ENCODE results near the gene SHISA9. TPM values are rescaled to one million over a fixed set of nuclear protein-coding genes. Genes with fewer than 3 reads are reported as not detected.

Gene SHISA9
- total RNA-seq, 1 donor from 2014 or later, result not detected

DNA sequence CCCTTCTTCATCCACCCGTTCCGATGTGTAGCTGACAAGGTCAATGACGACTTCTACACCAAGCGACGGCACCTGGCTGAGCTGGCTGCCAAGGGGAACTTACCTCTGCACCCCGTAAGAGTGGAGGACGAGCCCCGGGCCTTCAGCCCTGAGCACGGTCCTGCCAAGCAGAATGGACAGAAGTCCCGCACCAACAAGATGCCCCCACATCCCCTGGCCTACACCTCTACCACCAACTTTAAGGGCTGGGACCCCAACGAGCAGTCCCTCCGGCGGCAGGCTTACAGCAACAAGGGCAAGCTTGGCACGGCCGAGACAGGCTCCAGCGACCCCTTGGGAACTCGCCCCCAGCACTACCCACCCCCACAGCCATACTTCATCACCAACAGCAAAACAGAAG, 333.6 kb downstream of the SHISA9 start:
- Histone ChIP-seq H3K4me1 (ENCODE audit: control insufficient read depth in 3 of 3, insufficient read depth in 3 of 3, low read length in 3 of 3) (no peaks in the 10 kb centered on the region), H3K27ac (ENCODE audit: low read depth, low read length) (no peak overlapping the region), H3K27me3 (ENCODE audit: control insufficient read depth in 3 of 3, insufficient read depth in 3 of 3, low read length in 3 of 3) (no peaks in the 10 kb centered on the region), H3K9ac (ENCODE audit: low read depth in 1 of 3, low read length in 3 of 3) (no peak overlapping the region), H3K36me3 (ENCODE audit: control insufficient read depth in 3 of 3, insufficient read depth in 3 of 3, low read length in 3 of 3) (no peaks in the 10 kb centered on the region), H3K9me3 (ENCODE audit: control insufficient read depth in 3 of 3, low read length in 3 of 3) (no peaks in the 10 kb centered on the region), H3K4me3 (ENCODE audit: low read length in 3 of 3) (no peak overlapping the region)

GRCh38 chr16:13236308-13236707, 334.9 kb downstream of the SHISA9 start:
- Histone ChIP-seq H3K4me3 (ENCODE audit: low read length in 3 of 3) (no peak overlapping the region), H3K4me1 (ENCODE audit: control insufficient read depth in 3 of 3, insufficient read depth in 3 of 3, low read length in 3 of 3) (no peaks in the 10 kb centered on the region)

DNA sequence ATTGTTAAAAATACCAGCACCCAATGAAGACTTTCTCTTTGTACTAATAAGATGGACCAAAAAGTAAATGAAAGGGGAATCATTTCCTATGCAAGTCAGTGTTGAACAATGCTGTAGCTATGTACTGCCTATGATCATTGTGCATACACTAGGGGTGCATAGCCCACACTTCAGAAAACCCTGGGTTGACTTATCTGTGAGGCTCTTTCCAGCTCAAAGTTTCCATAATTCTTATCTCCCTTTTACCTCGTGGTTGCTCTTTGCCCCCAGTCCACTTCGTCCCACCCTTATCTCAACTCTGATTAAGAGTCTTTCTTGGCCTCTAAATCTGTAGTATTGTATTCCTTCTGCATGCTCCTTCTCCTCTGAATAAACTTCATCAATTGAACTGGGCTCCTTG, 336.8 kb downstream of the SHISA9 start:
- Histone ChIP-seq H3K4me3 (ENCODE audit: low read length in 3 of 3) (no peak overlapping the region), H3K27me3 (ENCODE audit: control insufficient read depth in 3 of 3, insufficient read depth in 3 of 3, low read length in 3 of 3) (no peaks in the 10 kb centered on the region), H3K4me1 (ENCODE audit: control insufficient read depth in 3 of 3, insufficient read depth in 3 of 3, low read length in 3 of 3) (no peaks in the 10 kb centered on the region), H3K9ac (ENCODE audit: low read depth in 1 of 3, low read length in 3 of 3) (no peak overlapping the region), H3K27ac (ENCODE audit: low read depth, low read length) (no peak overlapping the region), H3K36me3 (ENCODE audit: control insufficient read depth in 3 of 3, insufficient read depth in 3 of 3, low read length in 3 of 3) (no peaks in the 10 kb centered on the region), H3K9me3 (ENCODE audit: control insufficient read depth in 3 of 3, low read length in 3 of 3) (no peaks in the 10 kb centered on the region)

More at GRCh38 chr16:13236308-13236707, 334.9 kb downstream of the SHISA9 start:
- no peak overlapping the region for H3K9ac ChIP-seq (ENCODE audit: low read depth in 1 of 3, low read length in 3 of 3)
- no peaks in the 10 kb centered on the region for H3K9me3 ChIP-seq (ENCODE audit: control insufficient read depth in 3 of 3, low read length in 3 of 3)
- H3K27me3 ChIP-seq (ENCODE audit: control insufficient read depth in 3 of 3, insufficient read depth in 3 of 3, low read length in 3 of 3), result no peaks in the 10 kb centered on the region
- no peak overlapping the region for H3K27ac ChIP-seq (ENCODE audit: low read depth, low read length)
- no peaks in the 10 kb centered on the region for H3K36me3 ChIP-seq (ENCODE audit: control insufficient read depth in 3 of 3, insufficient read depth in 3 of 3, low read length in 3 of 3)

DNA sequence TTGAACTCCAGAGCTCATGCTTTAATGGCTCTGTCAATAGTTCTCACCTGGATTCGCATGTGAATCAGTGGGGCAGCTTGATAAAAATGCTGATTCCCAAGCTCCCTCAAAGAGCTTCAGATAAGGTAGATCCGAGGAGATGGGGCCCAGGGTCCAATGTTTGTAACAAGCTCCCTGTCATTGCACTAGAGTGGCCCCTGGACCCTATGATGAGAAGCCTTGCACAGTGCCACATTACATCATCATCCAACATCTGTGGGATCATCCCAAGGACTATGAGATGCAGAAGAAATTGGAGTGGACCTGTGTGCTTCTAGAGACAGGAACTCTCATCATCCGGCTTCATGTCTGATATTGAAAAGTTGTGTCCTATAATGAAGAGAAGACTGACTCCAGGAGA, 340.8 kb downstream of the SHISA9 start:
- Histone ChIP-seq H3K9me3 (ENCODE audit: control insufficient read depth in 3 of 3, low read length in 3 of 3) (no peaks in the 10 kb centered on the region), H3K9ac (ENCODE audit: low read depth in 1 of 3, low read length in 3 of 3) (no peak overlapping the region), H3K36me3 (ENCODE audit: control insufficient read depth in 3 of 3, insufficient read depth in 3 of 3, low read length in 3 of 3) (no peaks in the 10 kb centered on the region), H3K27me3 (ENCODE audit: control insufficient read depth in 3 of 3, insufficient read depth in 3 of 3, low read length in 3 of 3) (no peaks in the 10 kb centered on the region), H3K4me1 (ENCODE audit: control insufficient read depth in 3 of 3, insufficient read depth in 3 of 3, low read length in 3 of 3) (no peaks in the 10 kb centered on the region), H3K4me3 (ENCODE audit: low read length in 3 of 3) (no peak overlapping the region), H3K27ac (ENCODE audit: low read depth, low read length) (no peak overlapping the region)

- Histone ChIP-seq H3K9ac (ENCODE audit: low read depth in 1 of 3, low read length in 3 of 3) (no peak overlapping the region), H3K9me3 (ENCODE audit: control insufficient read depth in 3 of 3, low read length in 3 of 3) (no peaks in the 10 kb centered on the region), H3K4me1 (ENCODE audit: control insufficient read depth in 3 of 3, insufficient read depth in 3 of 3, low read length in 3 of 3) (no peaks in the 10 kb centered on the region), H3K27me3 (ENCODE audit: control insufficient read depth in 3 of 3, insufficient read depth in 3 of 3, low read length in 3 of 3) (no peaks in the 10 kb centered on the region), H3K4me3 (ENCODE audit: low read length in 3 of 3) (no peak overlapping the region), H3K27ac (ENCODE audit: low read depth, low read length) (no peak overlapping the region), H3K36me3 (ENCODE audit: control insufficient read depth in 3 of 3, insufficient read depth in 3 of 3, low read length in 3 of 3) (no peaks in the 10 kb centered on the region)
Measured at GRCh38 chr16:13244770-13245169, 343.4 kb downstream of the SHISA9 start.

GRCh38 chr16:13245713-13246377, 344.4 kb downstream of the SHISA9 start:
- no peak overlapping the region for H3K9ac ChIP-seq (ENCODE audit: low read depth in 1 of 3, low read length in 3 of 3)
- H3K36me3 ChIP-seq (ENCODE audit: control insufficient read depth in 3 of 3, insufficient read depth in 3 of 3, low read length in 3 of 3), result no peaks in the 10 kb centered on the region
- no peaks in the 10 kb centered on the region for H3K4me1 ChIP-seq (ENCODE audit: control insufficient read depth in 3 of 3, insufficient read depth in 3 of 3, low read length in 3 of 3)
- H3K27ac ChIP-seq (ENCODE audit: low read depth, low read length), result no peak overlapping the region
- no peaks in the 10 kb centered on the region for H3K9me3 ChIP-seq (ENCODE audit: control insufficient read depth in 3 of 3, low read length in 3 of 3)
- no peak overlapping the region for H3K4me3 ChIP-seq (ENCODE audit: low read length in 3 of 3)
- no peaks in the 10 kb centered on the region for H3K27me3 ChIP-seq (ENCODE audit: control insufficient read depth in 3 of 3, insufficient read depth in 3 of 3, low read length in 3 of 3)

DNA sequence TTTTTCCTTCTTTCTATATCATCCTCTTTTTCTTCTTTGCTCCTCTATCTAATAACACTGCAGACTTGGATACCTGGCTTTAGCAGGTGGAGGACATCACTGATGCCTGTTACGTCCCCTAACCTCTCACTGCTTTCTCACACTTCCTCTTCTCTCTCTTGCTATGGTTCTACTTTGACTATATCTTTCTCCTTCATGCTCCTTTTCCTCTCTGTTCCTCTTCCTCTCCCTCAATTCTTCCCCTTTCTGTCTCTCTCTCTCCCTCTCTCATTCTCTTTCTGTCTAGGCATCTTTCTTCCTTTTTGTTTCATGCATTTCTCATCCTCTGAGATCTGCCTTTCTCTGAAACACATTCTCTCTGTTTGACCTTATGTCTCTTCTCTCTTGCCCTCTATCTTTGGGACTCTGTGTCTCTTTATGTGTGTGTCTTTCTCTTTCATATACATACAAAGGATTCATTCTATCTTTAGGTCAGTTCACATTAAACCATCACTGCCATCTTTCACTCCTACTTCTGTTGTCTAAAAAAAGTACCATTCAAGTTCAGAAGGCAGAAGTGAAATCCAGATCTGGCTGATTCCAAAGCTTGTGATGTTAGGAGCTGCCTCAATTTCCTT, 353.7 kb downstream of the SHISA9 start:
- peaks cover 0 to 3% (median 0%) of the 10 kb centered on the region in 3 donors for H3K27me3 ChIP-seq (ENCODE audit: control insufficient read depth in 3 of 3, insufficient read depth in 3 of 3, low read length in 3 of 3)
- H3K9ac ChIP-seq (ENCODE audit: low read depth in 1 of 3, low read length in 3 of 3), result no peak overlapping the region
- no peak overlapping the region for H3K4me3 ChIP-seq (ENCODE audit: low read length in 3 of 3)
- no peaks in the 10 kb centered on the region for H3K4me1 ChIP-seq (ENCODE audit: control insufficient read depth in 3 of 3, insufficient read depth in 3 of 3, low read length in 3 of 3)
- H3K27ac ChIP-seq (ENCODE audit: low read depth, low read length), result no peak overlapping the region
- no peaks in the 10 kb centered on the region for H3K9me3 ChIP-seq (ENCODE audit: control insufficient read depth in 3 of 3, low read length in 3 of 3)
- H3K36me3 ChIP-seq (ENCODE audit: control insufficient read depth in 3 of 3, insufficient read depth in 3 of 3, low read length in 3 of 3), result no peaks in the 10 kb centered on the region

- Histone ChIP-seq H3K4me3 (ENCODE audit: low read length in 3 of 3) (no peak overlapping the region), H3K27ac (ENCODE audit: low read depth, low read length) (no peak overlapping the region)
Measured at GRCh38 chr16:13262270-13263090, 361.1 kb downstream of the SHISA9 start.

DNA sequence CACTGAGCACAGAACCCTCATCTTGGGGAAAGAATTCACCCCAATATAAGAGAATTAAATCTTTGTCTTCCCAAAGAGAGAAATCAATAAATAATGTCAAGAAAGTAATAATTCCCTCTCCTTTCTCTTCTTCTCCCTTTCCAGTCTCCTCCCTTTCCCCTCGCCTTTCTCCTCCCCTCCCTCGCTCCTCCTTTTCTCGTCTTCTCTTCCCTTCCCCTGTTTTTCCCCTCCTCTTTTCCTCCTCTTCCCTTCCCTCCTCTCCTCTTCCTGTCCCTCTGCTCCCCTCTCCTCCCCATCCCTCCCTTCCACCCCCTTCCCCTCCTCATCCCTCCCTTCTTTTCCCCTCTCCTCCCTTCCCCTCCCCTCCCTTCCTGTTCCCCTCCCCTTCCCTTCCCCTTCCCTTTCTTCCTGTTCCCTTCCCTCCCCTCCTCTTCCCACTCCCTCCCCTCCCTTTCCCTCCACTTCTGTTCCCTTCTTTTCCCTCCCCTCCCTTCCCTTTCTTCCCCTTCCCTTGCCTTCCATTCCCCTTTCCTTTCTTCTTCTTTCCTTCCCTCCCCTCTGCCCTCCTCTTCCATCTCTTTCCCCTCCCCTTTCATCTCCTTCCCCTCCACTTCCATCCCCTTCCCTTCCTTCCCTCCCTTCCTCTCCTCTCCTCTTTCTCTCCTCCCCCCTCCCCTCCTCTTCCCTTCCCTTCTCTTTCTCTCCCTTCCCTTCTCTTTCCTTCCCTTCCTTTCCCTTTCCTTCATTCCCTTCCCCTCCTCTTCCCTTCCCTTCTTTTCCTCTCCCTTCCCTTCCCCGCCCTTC, 363.6 kb downstream of the SHISA9 start:
- no peaks in the 10 kb centered on the region for H3K27me3 ChIP-seq (ENCODE audit: control insufficient read depth in 3 of 3, insufficient read depth in 3 of 3, low read length in 3 of 3)
- no peak overlapping the region for H3K4me3 ChIP-seq (ENCODE audit: low read length in 3 of 3)
- no peaks in the 10 kb centered on the region for H3K36me3 ChIP-seq (ENCODE audit: control insufficient read depth in 3 of 3, insufficient read depth in 3 of 3, low read length in 3 of 3)
- H3K27ac ChIP-seq (ENCODE audit: low read depth, low read length), result no peak overlapping the region
- no peak overlapping the region for H3K9ac ChIP-seq (ENCODE audit: low read depth in 1 of 3, low read length in 3 of 3)
- H3K4me1 ChIP-seq (ENCODE audit: control insufficient read depth in 3 of 3, insufficient read depth in 3 of 3, low read length in 3 of 3), result no peaks in the 10 kb centered on the region
- peaks cover 0 to 3% (median 0%) of the 10 kb centered on the region in 3 donors for H3K9me3 ChIP-seq (ENCODE audit: control insufficient read depth in 3 of 3, low read length in 3 of 3)

More at GRCh38 chr16:13262270-13263090, 361.1 kb downstream of the SHISA9 start:
- Histone ChIP-seq H3K9ac (ENCODE audit: low read depth in 1 of 3, low read length in 3 of 3) (no peak overlapping the region), H3K4me1 (ENCODE audit: control insufficient read depth in 3 of 3, insufficient read depth in 3 of 3, low read length in 3 of 3) (no peaks in the 10 kb centered on the region), H3K36me3 (ENCODE audit: control insufficient read depth in 3 of 3, insufficient read depth in 3 of 3, low read length in 3 of 3) (no peaks in the 10 kb centered on the region), H3K27me3 (ENCODE audit: control insufficient read depth in 3 of 3, insufficient read depth in 3 of 3, low read length in 3 of 3) (no peaks in the 10 kb centered on the region), H3K9me3 (ENCODE audit: control insufficient read depth in 3 of 3, low read length in 3 of 3) (peaks cover 0 to 3% (median 0%) of the 10 kb centered on the region in 3 donors)
